RPMI8226 (cell line): Measurements from ENCODE around the gene ZBTB42.

ENCODE experiments used
- DNase-seq: peaks from one replicate; pipeline ENCODE4 v3.0.0-alpha.2; 2015

The ZBTB42 gene

GRCh38 chr14:104844306-104845032, 43.6 kb downstream of the ZBTB42 start:
- DNase-seq = no peak

DNA sequence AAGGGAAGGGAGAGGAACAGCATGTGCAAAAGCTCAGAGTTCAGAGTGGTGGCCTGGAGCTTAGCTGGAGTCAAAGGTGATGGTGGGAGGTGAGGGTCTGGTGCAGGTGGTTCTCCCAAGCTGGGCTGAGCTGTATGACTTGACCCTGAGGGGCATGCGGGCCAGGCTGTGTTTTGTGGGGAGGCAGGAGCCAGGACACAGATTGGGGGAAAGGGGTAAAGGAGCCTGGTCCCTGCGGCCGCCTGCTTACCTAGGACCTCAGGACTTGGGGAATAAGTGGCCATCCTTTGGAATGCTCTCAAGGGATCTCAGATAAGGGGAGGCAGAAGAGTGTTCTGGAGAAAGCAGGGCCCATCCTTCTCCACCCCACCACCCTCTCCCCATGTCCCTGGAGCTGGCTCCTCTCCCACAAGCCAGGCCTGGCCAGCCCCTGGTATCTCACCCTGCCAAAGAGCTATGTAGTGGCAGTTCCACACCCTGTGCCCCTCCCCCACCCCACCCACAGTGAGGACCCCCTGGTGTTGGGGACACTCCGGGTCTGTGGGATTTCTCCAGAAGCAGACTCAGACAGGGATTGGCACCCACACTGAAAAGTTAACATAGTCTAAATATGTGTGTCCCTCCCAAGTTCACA, 44.2 kb downstream of the ZBTB42 start:
- no peak for DNase-seq

GRCh38 chr14:104845834-104846441, 45.0 kb downstream of the ZBTB42 start:
- DNase-seq = peak; percentile 27

DNA sequence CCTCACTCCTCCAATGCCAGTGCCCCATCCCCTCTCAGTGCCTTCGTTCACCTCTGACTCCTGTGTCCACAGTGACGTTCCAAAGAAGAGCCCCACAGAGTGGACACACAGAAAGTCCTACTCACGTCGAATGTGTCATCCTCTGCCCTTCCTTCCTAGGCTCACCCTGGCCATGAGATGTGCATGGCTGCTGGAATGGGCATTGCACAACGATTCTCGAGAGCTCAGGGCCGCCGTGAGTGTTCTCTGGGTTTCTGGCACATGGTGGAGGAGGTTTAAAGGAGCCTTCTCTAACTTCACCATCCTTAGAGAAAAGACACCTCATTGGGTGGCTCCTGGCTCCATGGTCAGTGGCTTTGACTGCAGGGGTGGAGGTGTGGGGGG, 51.4 kb downstream of the ZBTB42 start:
- no peak for DNase-seq
